T47D (cell line): Measurements from ENCODE around the gene KCNJ6.

Source experiments
- DNase-seq, 2 experiments: peaks; one replicate each; pipeline versions ENCODE4 v3.0.0 to v3.0.0-alpha.2; 2011 to 2012; ENCODE audit warnings: low read depth in 1 of 2, low spot score in 1 of 2
- JUND ChIP-seq: IDR thresholded peaks from 2 replicates; pipeline ENCODE4 v1.6.1; 2012; ENCODE audit warnings: low read depth
- in situ Hi-C: cut with HindIII; loops from 2 replicates; pipeline ENCODE4 v1.10.0; 2016; ENCODE audit warnings: low sequenced_read_pairs, low pct_unique_long_range_greater_than_20kb

Gene KCNJ6

GRCh38 chr21:37566790-37567615, 349.3 kb downstream of the KCNJ6 start:
- DNase-seq = no peak
- in situ Hi-C loops = no loop called here
- TF ChIP-seq JUND = no peak

DNA sequence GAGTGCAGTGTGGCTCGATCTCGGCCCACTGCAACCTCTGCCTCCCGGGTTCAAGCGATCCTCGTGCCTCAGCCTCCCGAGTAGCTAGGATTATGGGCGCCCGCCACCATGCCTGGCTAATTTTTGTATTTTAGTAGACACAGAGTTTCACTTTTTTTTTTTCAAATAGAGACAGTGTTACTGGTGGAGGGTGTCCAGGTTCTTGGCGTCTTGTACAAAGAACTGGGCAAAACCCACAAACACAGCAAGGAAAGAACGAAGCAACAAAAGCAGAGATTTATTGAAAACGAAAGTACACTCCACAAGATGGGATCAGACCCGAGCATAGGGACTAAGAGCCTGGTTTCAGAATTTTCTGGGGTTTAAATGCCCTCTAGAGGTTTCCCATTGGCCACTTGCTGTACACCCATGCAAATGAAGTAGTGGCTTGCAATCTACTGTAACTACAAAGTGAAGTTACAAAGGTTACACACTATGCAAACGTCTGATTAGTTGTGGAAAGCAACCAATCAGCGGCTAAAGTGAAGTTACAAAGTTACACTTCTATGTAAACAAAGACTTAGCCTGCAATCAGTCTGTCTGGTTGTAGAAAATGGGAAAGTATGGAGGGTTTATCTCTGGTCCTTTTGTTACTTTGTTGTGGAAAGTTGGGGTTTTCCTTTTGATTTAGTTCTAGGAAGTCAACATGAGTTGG, 350.6 kb downstream of the KCNJ6 start:
- TF ChIP-seq JUND = no peak
- in situ Hi-C loops = no loop called here
- DNase-seq = peak in 1 of 2 experiments; percentile 85

- in situ Hi-C loops = no loop called here
- DNase-seq = no peak
- TF ChIP-seq JUND = no peak
These were observed 351.2 kb downstream of the KCNJ6 start for GRCh38 chr21:37564924-37565529.

- DNase-seq = peak; percentile 31 to 95
- TF ChIP-seq JUND = no peak
- in situ Hi-C loops = no loop called here
These were observed 351.8 kb downstream of the KCNJ6 start for GRCh38 chr21:37564341-37564923.

DNA sequence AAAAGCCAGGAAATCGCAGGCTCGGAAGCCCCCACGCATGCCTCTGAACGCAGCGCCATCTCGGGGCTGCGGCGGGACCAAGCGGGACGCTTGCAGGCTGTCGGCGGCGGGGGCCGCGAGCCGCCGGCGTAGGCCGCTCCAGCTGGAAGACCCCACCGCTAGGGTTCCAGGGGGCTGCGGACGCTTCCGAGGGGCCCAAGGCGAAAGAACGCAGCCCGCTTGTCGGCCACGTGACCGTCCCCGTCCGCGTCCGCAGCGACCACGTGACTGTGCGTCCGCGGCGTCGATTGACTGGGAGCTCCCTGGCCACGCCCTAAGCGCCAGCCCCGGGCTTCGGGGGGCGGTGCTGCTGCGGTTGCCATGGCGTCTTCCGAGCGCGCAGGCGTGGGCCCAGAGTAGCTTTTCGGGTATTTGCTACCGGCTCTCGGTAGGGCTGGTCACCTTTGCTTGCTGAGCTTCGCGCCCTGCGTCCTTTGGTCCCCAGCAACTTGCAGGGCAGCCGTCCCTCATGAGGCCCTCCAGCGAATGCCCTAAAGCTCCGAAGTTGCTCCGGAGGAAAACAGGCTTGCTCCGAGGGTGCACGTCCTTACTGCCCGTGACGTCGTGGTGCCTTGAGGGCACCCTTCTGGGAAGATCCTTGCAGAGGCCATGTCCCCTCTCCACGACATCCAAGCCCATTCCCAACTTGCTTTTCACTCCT, 352.5 kb downstream of the KCNJ6 start:
- in situ Hi-C loops = no loop called here
- DNase-seq = peak; percentile 87 to 97
- no peak for TF ChIP-seq JUND

GRCh38 chr21:37562920-37563640, 353.2 kb downstream of the KCNJ6 start:
- in situ Hi-C loops = no loop called here
- no peak for TF ChIP-seq JUND
- DNase-seq = no peak

GRCh38 chr21:37561941-37562919, 354.0 kb downstream of the KCNJ6 start:
- in situ Hi-C loops = no loop called here
- DNase-seq = no peak
- no peak for TF ChIP-seq JUND

GRCh38 chr21:37561506-37561905, 354.8 kb downstream of the KCNJ6 start:
- no peak for DNase-seq
- no peak for TF ChIP-seq JUND
- in situ Hi-C loops = no loop called here

- in situ Hi-C loops = no loop called here
These were observed 355.9 kb downstream of the KCNJ6 start for GRCh38 chr21:37560385-37560784.

GRCh38 chr21:37558676-37559211, 357.5 kb downstream of the KCNJ6 start:
- no peak for TF ChIP-seq JUND
- no peak for DNase-seq
- in situ Hi-C loops = no loop called here

More at GRCh38 chr21:37560385-37560784, 355.9 kb downstream of the KCNJ6 start:
- no peak for TF ChIP-seq JUND
- DNase-seq = no peak
